Heart right ventricle (tissue), 16 donors: ENCODE measurements around the gene SGIP1. TPM values are rescaled to one million over a fixed set of nuclear protein-coding genes. Genes with fewer than 3 reads are reported as not detected.
A peak's percentile ranks its signal among the peaks of the same experiment; 100 is the strongest.
"Not testable (repeated sequence)": the region's sequence is repeated elsewhere in the genome, so short reads cannot be mapped to it uniquely, and the experiment has no call there.

ENCODE experiments used
- ATAC-seq, 8 donors: fragments of 200-7000 bp; cut with Tn5 transposase; one replicate each; pipeline ENCODE4 v1.9.1; 2020; ENCODE audit warnings: mild to moderate bottlenecking in 8 of 8, moderate library complexity in 8 of 8, moderate number of reproducible peaks in 1 of 8
- DNase-seq, 2 donors: peaks; one replicate each; pipeline ENCODE4 v3.0.0-alpha.2; 2020
- H3K27ac ChIP-seq, 10 donors: fragments of 200-600 bp; sonication (generic) in 2 of 10; one replicate each; pipeline versions ENCODE4 v1.5.0 to v1.8.0; 2020 to 2022; ENCODE audit warnings: mild to moderate bottlenecking in 3 of 10
- H3K27me3 ChIP-seq, 7 donors: fragments of 200-600 bp; one replicate each; pipeline ENCODE4 v1.8.0; 2021 to 2022; ENCODE audit warnings: mild to moderate bottlenecking in 2 of 7
- H3K36me3 ChIP-seq, 9 donors: fragments of 200-600 bp; sonication (generic) in 1 of 9; one replicate each; pipeline versions ENCODE4 v1.5.0 to v1.8.0; 2020 to 2022; ENCODE audit warnings: mild to moderate bottlenecking in 2 of 9
- H3K4me1 ChIP-seq, 9 donors: fragments of 200-600 bp; sonication (generic) in 1 of 9; one replicate each; pipeline versions ENCODE4 v1.5.0 to v1.8.0; 2020 to 2022; ENCODE audit warnings: mild to moderate bottlenecking in 4 of 9
- H3K4me3 ChIP-seq, 10 donors: fragments of 200-600 bp; sonication (generic) in 2 of 10; one replicate each; pipeline versions ENCODE4 v1.5.0 to v1.8.0; 2020 to 2022; ENCODE audit warnings: mild to moderate bottlenecking in 7 of 10, moderate library complexity in 2 of 10
- H3K9me3 ChIP-seq, 11 donors: fragments of 200-600 bp in 10 of 11; sonication (generic) in 2 of 11; one replicate each; pipeline versions ENCODE4 v1.5.0 to v1.8.0; 2013 to 2022; ENCODE audit warnings: mild to moderate bottlenecking in 2 of 11, control low read depth in 1 of 11, moderate library complexity in 1 of 11
- CTCF ChIP-seq, 9 donors: fragments of 200-600 bp; sonication (generic) in 2 of 9; IDR thresholded peaks; one replicate each; pipeline versions ENCODE4 v1.5.0 to v1.8.0; 2021 to 2022; ENCODE audit warnings: antibody characterized with exemption in 9 of 9, mild to moderate bottlenecking in 5 of 9, moderate library complexity in 1 of 9
- WGBS, 2 donors: extraction: QIAGEN DNeasy Blood & Tissue Kit; methylation state at CpG; one replicate each; pipeline ENCODE4 v1.1.7; 2013; ENCODE audit warnings: inconsistent platforms in 1 of 2; 5-methylcytosine and 5-hydroxymethylcytosine counted together
- intact Hi-C, 10 donors: fragments of 100-400 bp; cut with DNase I; formaldehyde crosslinking; loops; one replicate each; pipeline versions ENCODE4 v1.11.1 to v1.14.2; 2022
- polyA plus RNA-seq, 2 donors: library from polyadenylated mRNA; stranded (reverse); fragments of 200-250 nt; gene quantifications; one replicate each; pipeline ENCODE4 v1.2.3, GENCODE V29; 2013
- total RNA-seq, 10 donors: library from RNA; stranded (reverse); fragmentation: NEBNext Ultra II Directional in 3 of 10; extraction: Animal tissue kit (Norgen Biotek cat#: 25700) in 3 of 10; gene quantifications; one replicate each; pipeline versions ENCODE4 v1.2.1 to v1.2.4, GENCODE V29; 2021 to 2023
- donor health status: Arrhythmogenic right ventricular cardiomyopathy.
- donor health status: ischemic (EF 13 %, LVEDD 7.1; RV severe dilation, severe dysfunction).
- donor health status: healthy with polysubstance abuse.
- donor health status: DM: no; HTN: yes; CAD: no.
- donor health status: DM: no; HTN: no; CAD: no.
- donor health status: ischemic (EF 25% LVEDD 6.9; RV normal size, moderate dysfunction).
- donor health status: ischemic (EF 25% LVEDD 5.7; RV mildly dilated, moderate dysfunction).
- donor health status: healthy.
- donor health status: DM: yes; HTN: yes; CAD: no.
- donor health status: Ischemic cardiomyopathy.
- donor health status: ischemic (EF 35%, LVEDD 5.7; RV mildly dilated, moderate dysfunction).
- donor health status: nonischemic (EF 11% LVEDD 7.7; RV severe dilation, severe dysfunction).
- donor health status: DM: yes; HTN: yes; CAD: no.
- donor health status: PGD.
- donor health status: ischemic (EF 29% LVEDD 5.4; RV normal size, mild dysfunction).
- donor health status: nonischemic (EF 23%, LVEDD 6.1; RV moderate dilation, normal function).

The SGIP1 gene
- total and polyA plus RNA-seq, 12 donors: 1.6 to 19.6 (median 4.9) TPM

- ATAC-seq (no peak), DNase-seq (no peak)
- TF ChIP-seq CTCF (IDR thresholded peaks at IDR 0.05): no peak
- Histone ChIP-seq H3K27me3 (no peaks in the 10 kb centered on the region), H3K4me1 (peaks cover 0 to 34% (median 8%) of the 10 kb centered on the region in 9 donors), H3K27ac (peak overlapping the region in 2 of 10 donors; percentile 43 to 53), H3K4me3 (no peak overlapping the region), H3K36me3 (peaks cover 0 to 22% (median 0%) of the 10 kb centered on the region in 9 donors), H3K9me3 (no peaks in the 10 kb centered on the region)
- intact Hi-C loops: loop anchor here in 8 of 10 donors (5.0 to 10.0 kb wide), 8 partner anchors 193 to 773 kb away; partner anchors contain the start of gene SGIP1 (in 4 of the 8)
- 72 to 80% methylated on average over 2 of the region's 2 CpGs for WGBS, 2 donors
Observed at GRCh38 chr1:66728021-66728420, 194.1 kb downstream of the SGIP1 start.

GRCh38 chr1:66728716-66729115 lies 194.8 kb downstream of the SGIP1 start:
- Histone ChIP-seq H3K27ac (peak overlapping the region in 5 of 10 donors; percentile 31 to 53 (median 43)), H3K4me1 (peaks cover 0 to 41% (median 8%) of the 10 kb centered on the region in 9 donors), H3K36me3 (peaks cover 0 to 17% (median 0%) of the 10 kb centered on the region in 9 donors)
- not testable (repeated sequence) for DNase-seq, H3K4me3 ChIP-seq, H3K9me3 ChIP-seq, ATAC-seq, H3K27me3 ChIP-seq
- intact Hi-C loops: loop anchor here in 8 of 10 donors (5.0 to 10.0 kb wide), 8 partner anchors 194 to 774 kb away; partner anchors contain the start of gene SGIP1 (in 4 of the 8)

- H3K4me1 ChIP-seq: peaks cover 0 to 42% (median 8%) of the 10 kb centered on the region in 9 donors
- TF ChIP-seq CTCF (IDR thresholded peaks at IDR 0.05): no peak
- H3K4me3 ChIP-seq: no peak overlapping the region
- intact Hi-C loops: loop anchor here in 8 of 10 donors (5.0 to 10.0 kb wide), 8 partner anchors 194 to 774 kb away; partner anchors contain the start of gene SGIP1 (in 4 of the 8)
- DNase-seq (no peak), ATAC-seq (peak in 2 of 8 donors; percentile 8 to 22)
- peaks cover 0 to 15% (median 0%) of the 10 kb centered on the region in 9 donors for H3K36me3 ChIP-seq
- H3K27ac ChIP-seq: peak overlapping the region in 5 of 10 donors; percentile 31 to 53 (median 43)
- no peaks in the 10 kb centered on the region for H3K9me3 ChIP-seq
- no peaks in the 10 kb centered on the region for H3K27me3 ChIP-seq
- 48 to 57% methylated on average over 6 of the region's 6 CpGs for WGBS, 2 donors
Observed at GRCh38 chr1:66729119-66729518, 195.2 kb downstream of the SGIP1 start.

GRCh38 chr1:66729523-66729922 lies 195.6 kb downstream of the SGIP1 start:
- H3K27me3 ChIP-seq: no peaks in the 10 kb centered on the region
- no peaks in the 10 kb centered on the region for H3K9me3 ChIP-seq
- peak overlapping the region in 5 of 10 donors; percentile 22 to 53 (median 31) for H3K27ac ChIP-seq
- no peak for TF ChIP-seq CTCF (IDR thresholded peaks at IDR 0.05)
- DNase-seq (no peak), ATAC-seq (peak in 2 of 8 donors; percentile 29 to 50)
- intact Hi-C loops: loop anchor here in 8 of 10 donors (5.0 to 10.0 kb wide), 8 partner anchors 195 to 775 kb away; partner anchors contain the start of gene SGIP1 (in 4 of the 8)
- H3K4me3 ChIP-seq: no peak overlapping the region
- peaks cover 0 to 14% (median 0%) of the 10 kb centered on the region in 9 donors for H3K36me3 ChIP-seq
- peaks cover 0 to 42% (median 8%) of the 10 kb centered on the region in 9 donors for H3K4me1 ChIP-seq
- 54 to 59% methylated on average over 3 of the region's 3 CpGs for WGBS, 2 donors

GRCh38 chr1:66730462-66730861 lies 196.5 kb downstream of the SGIP1 start:
- intact Hi-C loops: no loop called here
- no peak overlapping the region for H3K27ac ChIP-seq
- no peak for TF ChIP-seq CTCF (IDR thresholded peaks at IDR 0.05)
- H3K36me3 ChIP-seq: peaks cover 0 to 16% (median 0%) of the 10 kb centered on the region in 9 donors
- no peak for ATAC-seq
- no peaks in the 10 kb centered on the region for H3K9me3 ChIP-seq
- H3K27me3 ChIP-seq: no peaks in the 10 kb centered on the region
- peaks cover 0 to 39% (median 8%) of the 10 kb centered on the region in 9 donors for H3K4me1 ChIP-seq
- 74 to 87% methylated on average over 2 of the region's 2 CpGs for WGBS, 2 donors
- no peak for DNase-seq
- H3K4me3 ChIP-seq: no peak overlapping the region
